GM21528 (cell line): Measurements from ENCODE around the gene FHIT.
"Not testable (repeated sequence)": the region's sequence is repeated elsewhere in the genome, so short reads cannot be mapped to it uniquely, and the experiment has no call there.

Source experiments
- ATAC-seq: cut with Tn5 transposase; IDR thresholded peaks from one replicate; pipeline ENCODE4 v1.9.1; 2021; ENCODE audit warnings: mild to moderate bottlenecking, moderate library complexity; ENCODE audit not compliant: unreplicated experiment, low FRiP score

The FHIT gene

DNA sequence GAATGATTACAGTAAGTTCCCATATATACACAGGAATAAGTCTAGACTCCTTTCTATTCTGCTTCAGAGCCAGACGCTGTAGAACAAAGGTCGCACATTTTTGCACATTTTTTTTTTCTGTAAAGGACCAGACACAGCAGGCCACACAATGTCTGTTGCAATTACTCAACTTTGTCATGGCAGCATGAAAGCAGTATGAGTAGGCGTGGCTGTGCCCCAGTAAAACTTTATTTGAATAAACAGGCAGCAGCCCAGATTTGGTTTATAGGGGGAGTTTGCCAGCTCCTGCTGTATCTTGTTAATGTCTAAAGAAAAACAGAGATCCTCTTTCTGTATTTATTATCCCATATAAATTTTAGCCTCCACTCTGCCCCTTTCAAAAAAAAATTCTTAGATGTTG is 708.3 kb downstream of the FHIT start:
- ATAC-seq: no peak

DNA sequence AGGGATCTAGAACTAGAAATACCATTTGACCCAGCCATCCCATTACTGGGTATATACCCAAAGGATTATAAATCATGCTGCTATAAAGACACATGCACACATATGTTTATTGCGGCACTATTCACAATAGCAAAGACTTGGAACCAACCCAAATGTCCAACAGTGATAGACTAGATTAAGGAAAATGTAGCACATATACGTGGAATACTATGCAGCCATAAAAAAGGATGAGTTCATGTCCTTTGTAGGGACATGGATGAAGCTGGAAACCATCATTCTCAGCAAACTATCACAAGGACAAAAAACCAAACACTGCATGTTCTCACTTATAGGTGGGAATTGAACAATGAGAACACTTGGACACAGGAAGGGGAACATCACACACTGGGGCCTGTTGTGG is 711.9 kb downstream of the FHIT start:
- ATAC-seq: not testable (repeated sequence)

DNA sequence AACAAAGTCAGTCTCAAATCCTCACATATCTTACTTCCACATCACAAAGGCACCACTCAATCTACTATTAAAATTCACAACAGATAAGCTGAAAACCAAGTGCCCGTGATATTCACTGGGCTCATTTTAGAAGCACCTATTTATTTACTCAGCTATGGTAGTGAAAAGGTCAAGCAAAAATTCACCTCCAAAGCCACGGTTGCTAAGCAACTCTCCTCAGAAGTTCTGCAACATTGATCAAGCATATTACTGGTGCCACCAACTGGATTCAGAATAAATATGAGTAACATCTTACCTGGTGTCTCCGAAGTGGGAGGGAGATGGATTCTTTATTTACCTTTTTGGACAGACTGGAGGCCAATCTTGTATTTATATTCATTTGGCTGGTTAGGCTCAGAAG is 714.8 kb downstream of the FHIT start:
- no peak for ATAC-seq

DNA sequence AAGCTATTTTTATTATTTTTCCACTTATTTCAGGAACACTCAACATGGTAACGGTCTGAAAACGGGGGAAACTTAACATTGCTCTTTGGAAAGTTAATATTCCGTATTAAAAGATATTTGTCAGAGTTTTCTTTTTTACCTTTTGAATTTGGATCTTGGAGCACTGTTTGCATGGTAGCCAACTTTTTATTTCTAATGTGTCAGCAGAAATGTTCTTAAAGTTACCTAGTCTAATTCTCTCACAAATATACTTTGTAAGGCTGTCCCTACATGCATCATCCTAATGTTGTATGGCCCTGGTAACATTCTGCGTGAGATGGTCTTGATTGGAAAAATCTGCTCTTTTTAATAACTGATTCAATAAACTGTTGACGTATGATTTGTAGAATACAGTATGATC is 719.5 kb downstream of the FHIT start:
- no peak for ATAC-seq

DNA sequence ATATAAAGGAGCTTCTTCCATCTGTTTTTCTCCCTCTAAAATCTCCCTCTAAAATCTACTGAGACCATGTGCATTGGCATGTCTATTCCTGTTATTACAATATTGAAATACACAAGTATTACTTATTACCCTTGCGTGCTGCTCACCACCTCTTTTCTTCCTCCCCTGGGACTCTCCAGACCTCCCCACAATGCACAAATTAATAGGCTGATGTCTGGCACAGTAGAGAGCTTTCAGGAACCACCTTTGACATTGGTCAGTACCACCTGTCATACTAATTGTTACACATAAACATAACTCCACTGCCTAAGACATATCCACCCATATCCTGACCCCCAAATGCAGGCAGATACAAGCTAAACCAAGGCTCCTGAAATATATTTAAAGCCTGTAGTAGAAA is 722.6 kb downstream of the FHIT start:
- ATAC-seq: no peak

DNA sequence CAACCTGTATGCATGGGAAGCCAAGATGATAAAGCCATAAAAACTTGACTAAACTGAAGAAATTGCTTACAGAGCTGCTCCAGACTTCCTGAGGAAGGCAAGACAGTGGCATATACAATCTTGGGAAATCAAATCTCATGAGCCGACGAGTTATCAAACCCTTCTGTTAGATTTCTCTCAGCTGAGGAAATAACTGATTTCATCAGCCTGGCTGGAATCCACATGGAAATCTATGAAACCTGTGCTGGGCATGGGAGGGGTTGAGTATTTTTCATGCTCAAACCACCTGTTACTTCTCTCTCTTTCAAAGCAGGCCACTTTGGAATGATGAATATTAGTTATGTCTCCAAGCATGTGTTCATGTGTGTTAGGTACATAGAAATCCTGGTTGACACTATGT is 727.7 kb downstream of the FHIT start:
- ATAC-seq: no peak

DNA sequence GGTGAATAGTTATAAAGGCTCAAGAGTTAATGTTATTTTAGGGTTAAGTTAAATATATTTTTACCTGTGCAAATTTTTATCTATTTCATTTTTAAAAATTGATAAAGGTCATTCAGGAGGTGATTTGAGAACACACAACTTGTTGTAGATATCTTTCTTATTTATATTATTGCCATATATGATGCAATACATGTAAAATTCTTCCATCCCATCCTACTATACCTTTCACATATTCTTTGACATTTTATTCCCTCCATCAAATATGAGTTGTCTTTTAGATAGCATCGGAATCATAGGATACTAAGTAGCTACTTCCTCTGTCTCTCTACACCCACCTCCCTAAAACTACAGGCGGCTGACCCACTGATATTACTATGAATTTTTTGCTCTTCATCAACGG is 734.1 kb downstream of the FHIT start:
- ATAC-seq: no peak

DNA sequence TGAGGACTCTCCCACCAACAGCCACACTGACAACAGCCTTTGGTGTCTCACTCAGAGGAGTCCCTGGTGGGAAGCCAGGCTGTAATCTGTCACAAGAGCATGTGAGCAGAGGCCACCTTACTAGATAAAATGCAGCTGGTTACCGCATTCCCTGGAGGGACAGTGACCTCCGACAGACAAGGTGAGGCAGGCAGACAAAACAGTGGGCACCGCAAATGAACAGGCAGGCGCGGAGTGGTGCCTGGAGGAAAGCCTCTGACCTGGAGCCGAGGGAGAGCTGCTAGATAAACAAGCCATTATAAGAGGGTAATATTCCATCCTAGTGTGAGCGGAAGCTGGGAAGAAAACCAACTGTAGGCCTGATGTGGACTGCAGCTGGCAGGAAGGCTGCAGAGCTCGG is 736.4 kb downstream of the FHIT start:
- no peak for ATAC-seq

DNA sequence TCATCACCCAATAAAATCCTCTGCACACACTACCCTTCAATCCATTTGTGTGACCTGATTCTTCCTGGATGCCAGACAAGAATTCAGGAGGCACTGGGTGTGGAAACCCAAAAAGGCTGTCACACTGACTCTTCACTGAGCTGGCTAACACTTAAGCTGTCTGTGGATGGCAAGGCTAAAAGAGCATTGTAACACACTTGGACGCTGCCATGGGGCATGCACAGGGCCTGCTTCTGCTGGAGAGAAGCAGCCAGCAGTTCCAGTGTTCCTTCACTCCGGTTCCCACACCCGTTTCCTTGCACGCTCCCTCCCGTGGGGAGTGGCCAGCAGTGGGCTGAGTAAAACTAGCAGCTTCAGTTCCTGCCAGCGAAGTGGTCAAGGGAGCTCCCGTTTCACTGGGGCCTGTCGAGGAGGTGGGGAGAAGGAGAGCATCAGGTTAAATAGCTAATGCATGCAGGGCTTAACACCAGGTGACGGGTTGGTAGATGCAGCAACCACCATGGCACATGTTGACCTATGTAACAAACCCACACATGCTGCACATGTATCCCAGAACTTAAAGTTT is 737.1 kb downstream of the FHIT start:
- ATAC-seq: no peak

DNA sequence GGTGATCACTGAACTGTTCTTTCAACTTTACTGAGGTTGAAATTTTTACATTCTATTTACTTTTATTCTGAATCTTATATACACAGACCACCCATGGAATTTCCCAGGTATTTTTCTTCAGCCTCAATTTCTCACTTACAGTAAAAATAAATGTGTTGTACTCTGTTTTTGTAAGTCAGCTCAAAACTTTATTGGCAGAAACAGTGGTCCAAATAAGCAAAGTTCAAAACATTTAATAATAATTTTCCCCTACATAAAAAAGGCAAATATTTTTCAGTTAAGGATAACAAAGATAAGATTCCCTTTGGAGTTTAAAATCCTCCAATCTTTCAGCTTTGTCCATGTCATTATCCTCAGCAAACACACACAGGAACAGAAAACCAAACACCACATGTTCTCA is 738.0 kb downstream of the FHIT start:
- ATAC-seq: no peak

DNA sequence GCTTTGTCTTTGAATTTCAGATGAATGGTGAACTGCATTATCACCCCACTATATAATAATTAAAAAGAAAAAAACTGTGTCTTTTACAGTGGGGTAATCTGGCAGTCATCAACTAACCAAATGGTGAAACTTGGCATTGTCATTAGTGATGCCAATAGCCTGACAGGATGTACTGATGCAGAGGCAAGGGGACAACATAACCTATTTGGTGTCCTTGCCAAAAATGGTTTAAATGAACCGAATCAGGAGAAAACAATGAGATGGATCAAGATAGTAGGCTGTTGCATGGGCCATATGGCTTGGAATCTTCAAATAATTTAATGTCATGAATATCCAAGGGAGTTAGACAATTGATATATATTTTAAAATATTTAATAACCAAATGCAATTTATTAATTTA is 738.7 kb downstream of the FHIT start:
- no peak for ATAC-seq

DNA sequence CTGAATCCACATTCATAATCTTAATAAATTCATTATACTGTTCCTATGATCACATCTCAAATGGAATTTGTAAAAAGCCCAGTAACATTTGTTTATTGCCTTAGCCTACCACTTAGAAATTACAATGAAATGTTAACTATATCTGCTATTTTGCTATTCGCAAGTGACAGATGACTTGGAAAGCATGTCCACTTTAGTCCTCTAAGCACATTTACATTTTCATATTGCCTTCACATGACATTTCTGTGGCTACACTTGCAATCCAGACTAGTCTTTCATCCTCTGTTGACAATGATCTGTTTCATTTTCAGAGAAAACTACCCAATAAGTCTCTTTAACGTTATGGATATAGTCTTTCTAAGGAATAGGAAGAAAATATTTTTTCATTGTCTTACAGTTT is 741.8 kb downstream of the FHIT start:
- no peak for ATAC-seq

DNA sequence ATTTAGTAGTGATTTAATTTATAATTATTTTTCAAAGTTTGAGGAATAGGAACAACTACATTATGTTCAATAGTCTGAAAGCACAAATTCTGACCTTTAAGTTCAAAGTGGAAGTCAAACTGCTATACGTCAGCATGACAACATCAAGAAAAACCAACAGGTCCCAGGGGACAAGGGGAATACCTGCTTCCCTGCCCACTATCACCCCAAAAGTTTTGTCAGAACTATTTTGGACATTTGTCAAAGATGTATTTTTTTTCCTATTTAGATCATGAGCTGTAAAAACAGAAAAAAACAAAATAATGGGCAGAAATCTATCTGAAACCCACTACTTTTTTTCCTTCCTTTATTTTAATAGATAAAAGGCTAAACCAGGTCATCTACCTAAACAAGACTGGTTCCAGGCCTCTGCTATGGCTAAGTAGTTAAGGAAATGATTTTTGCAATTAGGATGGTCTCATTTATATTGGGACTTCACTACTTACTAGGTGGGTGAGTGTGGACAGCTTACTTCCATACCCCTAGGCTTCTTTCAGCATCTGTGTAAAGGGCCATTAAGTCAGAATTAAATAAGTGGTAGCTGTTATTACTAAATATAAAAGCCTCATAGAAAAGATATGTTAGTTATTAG is 746.3 kb downstream of the FHIT start:
- no peak for ATAC-seq

DNA sequence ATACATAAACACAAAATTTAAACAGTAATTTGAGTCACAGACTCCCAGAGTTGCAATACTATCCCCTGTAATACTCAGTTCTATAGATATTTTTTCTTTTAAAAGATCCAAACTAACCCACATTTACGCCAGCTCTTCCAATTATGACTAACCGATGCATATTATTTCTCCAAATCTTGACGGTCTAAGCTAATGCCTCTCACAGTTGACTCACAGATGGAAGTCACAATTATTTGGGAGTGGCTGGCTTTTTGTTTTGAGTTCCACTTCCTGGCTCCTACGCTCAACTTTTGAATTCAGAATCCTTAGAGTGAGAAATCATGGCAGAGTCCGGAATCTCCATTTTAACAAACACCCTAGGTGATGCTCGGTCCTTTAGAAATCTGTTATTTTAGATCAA is 749.9 kb downstream of the FHIT start:
- ATAC-seq: no peak

DNA sequence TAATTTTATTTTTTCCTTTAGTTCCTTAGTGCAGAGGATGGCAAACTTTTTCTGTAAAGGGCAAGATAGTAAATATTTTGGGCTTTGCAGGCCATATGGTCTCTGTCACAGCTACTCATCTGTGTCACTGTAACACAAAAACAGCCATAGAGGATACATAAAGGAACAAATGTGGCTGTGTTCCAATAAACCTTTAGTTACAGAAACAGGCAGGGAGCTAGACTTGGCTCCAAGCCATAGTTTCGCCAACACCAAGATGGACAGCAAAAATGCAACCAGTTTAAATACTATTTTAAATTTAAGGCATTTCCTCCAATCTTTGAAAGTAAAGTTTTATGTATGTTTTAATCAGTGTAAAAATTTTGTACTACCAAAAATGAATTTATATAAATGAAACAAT is 753.4 kb downstream of the FHIT start:
- ATAC-seq: no peak

DNA sequence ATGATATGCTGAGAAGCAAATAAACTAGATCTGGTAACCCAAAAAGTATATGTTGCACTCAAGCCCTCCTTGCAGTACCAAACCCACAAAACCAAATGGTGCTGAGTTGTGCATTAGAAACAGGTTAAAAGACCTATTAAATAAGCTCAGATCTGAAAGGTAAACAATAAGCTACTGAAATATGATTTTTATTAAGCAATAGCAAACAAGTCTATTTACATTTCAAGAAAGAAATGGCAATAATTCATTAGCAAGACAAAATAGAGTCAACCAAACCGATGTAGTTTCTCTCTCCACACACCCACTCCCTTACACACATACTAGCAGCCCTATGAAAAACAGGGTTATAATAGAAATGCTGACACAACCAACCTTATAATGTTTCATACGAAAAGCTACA is 760.3 kb downstream of the FHIT start:
- no peak for ATAC-seq

DNA sequence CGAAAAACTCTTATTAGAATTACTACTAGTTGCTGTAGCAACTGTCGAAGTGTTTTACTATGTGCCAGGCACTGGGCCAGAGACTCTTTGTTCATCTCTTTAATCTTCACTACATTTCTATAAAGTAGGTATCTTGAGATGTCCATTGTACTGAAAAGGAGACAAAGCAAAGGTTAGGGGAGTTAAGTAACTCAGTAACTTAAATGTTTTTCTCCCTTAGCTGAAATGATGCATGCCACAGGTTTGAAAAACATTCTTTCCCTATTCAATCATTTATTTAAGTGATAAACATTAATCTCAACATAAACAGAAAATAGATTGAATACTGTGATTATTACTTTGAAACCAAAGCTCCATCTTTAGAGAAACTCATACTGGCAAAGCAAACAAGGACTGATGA is 776.2 kb downstream of the FHIT start:
- ATAC-seq: no peak

DNA sequence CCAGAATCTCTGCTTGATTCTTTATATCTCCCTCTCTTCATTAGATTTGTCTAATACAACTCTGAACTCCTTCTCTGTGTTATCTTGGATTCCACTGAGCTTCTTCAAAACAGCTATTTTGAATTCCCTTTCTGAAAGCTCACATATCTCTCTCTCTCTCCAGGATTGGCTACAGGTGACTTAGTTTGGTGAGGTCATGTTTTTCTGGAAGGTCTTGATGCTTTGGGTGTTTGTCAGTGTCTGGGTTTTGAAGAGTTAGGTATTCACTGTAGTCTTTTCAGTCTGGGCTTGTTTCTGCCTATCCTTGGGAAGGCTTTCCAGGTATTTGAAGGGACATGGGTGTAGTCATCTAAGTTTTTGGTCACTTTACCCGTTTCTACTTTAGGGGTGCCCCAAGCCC is 781.8 kb downstream of the FHIT start:
- ATAC-seq: no peak

DNA sequence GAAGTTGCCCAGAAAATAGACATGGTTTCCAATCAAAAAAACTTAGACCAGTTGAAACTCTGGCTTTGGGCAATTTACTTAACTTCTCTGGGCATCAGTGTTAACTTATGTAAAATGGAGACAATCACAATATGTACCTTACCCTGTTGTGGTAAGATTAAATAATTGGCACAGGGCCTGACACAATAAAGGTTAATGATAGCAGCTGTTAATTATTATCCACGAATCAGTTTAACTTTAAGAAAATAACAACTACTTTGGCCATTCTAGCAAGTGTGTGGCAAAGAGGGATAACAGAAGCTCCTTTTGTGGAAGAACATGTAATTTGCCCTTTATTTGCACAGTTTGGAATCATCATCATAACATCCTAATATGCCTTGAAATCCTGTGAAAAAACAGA is 787.6 kb downstream of the FHIT start:
- ATAC-seq: no peak

DNA sequence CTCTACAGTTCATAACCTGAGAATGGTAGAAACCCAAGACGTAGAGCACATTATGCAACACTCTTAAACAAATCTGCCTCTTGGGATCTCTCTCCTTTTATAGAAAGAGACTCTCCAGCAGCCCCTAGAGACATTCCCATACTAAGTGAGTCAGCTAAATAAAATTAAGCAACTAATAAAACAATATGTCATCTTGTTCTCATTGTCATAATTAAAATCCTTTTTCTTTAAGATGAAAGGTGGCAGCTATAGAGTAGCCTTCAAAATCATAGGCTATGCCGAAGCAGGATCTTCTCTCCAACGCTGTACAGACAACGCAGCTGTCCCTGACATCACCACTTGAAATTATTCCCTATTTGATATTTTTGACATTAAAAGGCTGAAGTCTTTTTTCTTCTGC is 790.0 kb downstream of the FHIT start:
- ATAC-seq: no peak

DNA sequence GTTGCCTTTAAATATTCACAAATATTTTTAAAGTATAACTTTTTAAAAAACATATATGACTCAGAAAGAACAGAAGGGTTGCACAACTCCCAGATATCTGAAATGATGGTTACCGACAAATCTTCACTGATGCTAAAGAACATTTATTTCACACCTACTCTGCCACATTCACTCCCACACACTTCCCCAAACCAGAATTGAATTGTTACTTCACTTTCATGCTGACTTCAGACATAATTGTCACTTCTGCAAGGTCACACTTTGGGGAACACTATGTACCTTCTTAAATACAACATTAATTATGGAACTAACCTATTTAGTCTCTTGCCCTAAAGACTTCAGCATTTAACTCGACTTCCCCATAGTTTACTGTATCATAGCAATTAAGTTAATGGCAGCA is 795.1 kb downstream of the FHIT start:
- no peak for ATAC-seq

DNA sequence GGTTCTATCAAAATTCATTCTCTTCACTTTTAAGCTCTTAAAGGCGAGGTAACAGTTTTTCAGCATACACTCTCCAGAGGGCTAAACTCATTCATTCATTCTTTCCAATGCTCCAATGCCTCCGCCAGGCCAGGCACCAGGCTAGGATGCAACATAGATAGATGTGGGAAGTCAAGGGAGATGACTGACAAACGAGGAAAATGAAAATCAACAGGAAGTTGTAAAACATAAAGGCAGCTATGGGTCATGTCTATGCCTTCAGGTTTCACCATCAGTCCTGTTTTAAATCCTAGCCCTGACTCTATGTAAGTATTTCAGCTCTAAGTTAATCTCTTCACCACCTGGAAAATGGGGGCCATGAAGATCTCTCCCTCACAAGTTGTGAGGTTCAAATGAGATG is 797.9 kb downstream of the FHIT start:
- ATAC-seq: no peak

DNA sequence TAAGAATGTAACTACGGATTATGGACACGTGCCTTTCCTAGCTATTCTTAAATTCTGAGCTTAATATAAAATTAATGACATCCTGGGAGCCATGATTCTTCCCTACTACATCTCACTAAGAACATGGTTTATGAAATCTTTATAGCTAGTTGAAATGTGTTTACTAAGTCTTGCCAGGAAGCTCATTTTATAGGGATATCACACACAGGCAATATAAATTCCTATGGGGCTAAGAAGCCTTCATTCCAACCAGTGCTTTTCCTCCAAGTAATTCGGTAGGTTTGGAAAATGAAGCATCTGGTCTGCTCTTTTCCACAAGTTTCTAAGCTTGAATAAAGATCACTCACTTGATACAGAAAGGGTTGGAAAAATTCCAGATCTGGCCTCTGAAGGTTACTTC is 802.6 kb downstream of the FHIT start:
- no peak for ATAC-seq
